HL-60 (cell line): ENCODE measurements around the gene FAM107B.

Source experiments
- CTCF ChIP-seq: IDR thresholded peaks from one replicate; pipeline ENCODE4 v1.5.1; 2011; ENCODE audit warnings: low read length, control low read depth, inconsistent platforms; ENCODE audit not compliant: insufficient read depth
- POLR2AphosphoS5 ChIP-seq: IDR thresholded peaks from 2 replicates; pipeline ENCODE4 v1.6.1; 2012; ENCODE audit warnings: low read depth
- REST ChIP-seq: IDR thresholded peaks from 2 replicates; pipeline ENCODE4 v1.6.1; 2012; ENCODE audit warnings: low read depth; ENCODE audit not compliant: insufficient replicate concordance

- TF ChIP-seq POLR2AphosphoS5, result no peak
- no peak for TF ChIP-seq REST
- no peak for TF ChIP-seq CTCF
Measured at GRCh38 chr10:14483417-14483816, 291.3 kb downstream of the FAM107B start.
